Keratinocyte (primary cell): ENCODE measurements around the gene DEPP1. TPM values are rescaled to one million over a fixed set of nuclear protein-coding genes. Genes with fewer than 3 reads are reported as not detected.

Experiments
- DNase-seq: peaks from one replicate; pipeline ENCODE4 v3.0.0-alpha.2; 2011; ENCODE audit warnings: low read depth, missing footprints, low spot score
- FAIRE-seq: peaks from 2 replicates; lab custom pipeline; 2011; peaks lifted over from hg19 to GRCh38; lab: Jason Lieb, UNC
- H2AFZ ChIP-seq: 2 replicates; pipeline ENCODE4 v1.6.0; 2012; ENCODE audit warnings: low read length, control low read depth, inconsistent platforms; ENCODE audit not compliant: control insufficient read depth
- H3K27ac ChIP-seq: 2 replicates; pipeline ENCODE4 v1.5.1; 2011; ENCODE audit warnings: low read length; ENCODE audit not compliant: control insufficient read depth, insufficient read depth
- H3K27me3 ChIP-seq: 3 replicates; pipeline ENCODE4 v1.6.0; 2011; ENCODE audit warnings: low read length; ENCODE audit not compliant: control insufficient read depth, insufficient read depth; ENCODE audit errors: extremely low read depth
- H3K36me3 ChIP-seq, 2 experiments: 2 replicates in 1 of 2; 3 replicates in 1 of 2; pipeline ENCODE4 v1.5.1; 2011; ENCODE audit warnings: low read length in 2 of 2, mild to moderate bottlenecking in 1 of 2; ENCODE audit not compliant: control insufficient read depth in 2 of 2, insufficient read depth in 2 of 2; ENCODE audit errors: extremely low read depth in 1 of 2
- H3K4me1 ChIP-seq: 3 replicates; pipeline ENCODE4 v1.5.1; 2011; ENCODE audit warnings: low read length; ENCODE audit not compliant: control insufficient read depth, insufficient read depth; ENCODE audit errors: extremely low read depth
- H3K4me2 ChIP-seq: 3 replicates; pipeline ENCODE4 v1.6.0; 2011; ENCODE audit warnings: low read depth, low read length; ENCODE audit not compliant: control insufficient read depth, insufficient read depth; ENCODE audit errors: extremely low read depth
- H3K4me3 ChIP-seq, 3 experiments: fragments of 200-600 bp in 1 of 3; sonication (generic) in 1 of 3; 2 replicates in 2 of 3; 3 replicates in 1 of 3; pipeline ENCODE4 v1.5.1; 2011 to 2016; ENCODE audit warnings: low read length in 3 of 3, mild to moderate bottlenecking in 3 of 3, control low read depth in 2 of 3, inconsistent platforms in 1 of 3, low read depth in 1 of 3, mixed read lengths in 1 of 3, mixed run types in 1 of 3, moderate library complexity in 1 of 3; ENCODE audit not compliant: control insufficient read depth in 2 of 3, insufficient read depth in 2 of 3; ENCODE audit errors: extremely low read depth in 1 of 3
- H3K79me2 ChIP-seq: 2 replicates; pipeline ENCODE4 v1.6.0; 2012; ENCODE audit warnings: low read length; ENCODE audit not compliant: control insufficient read depth, insufficient read depth
- H3K9ac ChIP-seq: 3 replicates; pipeline ENCODE4 v1.6.0; 2011; ENCODE audit warnings: low read length; ENCODE audit not compliant: control insufficient read depth, insufficient read depth; ENCODE audit errors: extremely low read depth
- H3K9me1 ChIP-seq: 3 replicates; pipeline ENCODE4 v1.6.0; 2011; ENCODE audit warnings: low read length; ENCODE audit not compliant: control insufficient read depth, insufficient read depth; ENCODE audit errors: extremely low read depth
- H3K9me3 ChIP-seq: 2 replicates; pipeline ENCODE4 v1.5.1; 2012; ENCODE audit warnings: low read depth, low read length; ENCODE audit not compliant: control insufficient read depth
- H4K20me1 ChIP-seq: 3 replicates; pipeline ENCODE4 v1.6.0; 2011; ENCODE audit warnings: low read length; ENCODE audit not compliant: control insufficient read depth, insufficient read depth; ENCODE audit errors: extremely low read depth
- CTCF ChIP-seq, 3 experiments: IDR thresholded peaks in 1 of 3; conservative IDR thresholded peaks in 1 of 3; optimal IDR thresholded peaks in 1 of 3; 2 replicates in 2 of 3; 3 replicates in 1 of 3; pipeline versions ENCODE3 to v1.5.1; 2011; ENCODE audit warnings: low read length in 3 of 3, mild to moderate bottlenecking in 3 of 3, moderate library complexity in 2 of 3, control low read depth in 1 of 3, inconsistent platforms in 1 of 3; ENCODE audit not compliant: insufficient read depth in 2 of 3; ENCODE audit errors: extremely low read depth in 1 of 3
- EZH2 ChIP-seq: IDR thresholded peaks from one replicate; pipeline ENCODE4 v1.6.1; 2012; ENCODE audit warnings: inconsistent platforms, mild to moderate bottlenecking, low read length, moderate library complexity
- dilution Hi-C: fragments of 300-500 bp; cut with MboI; formaldehyde crosslinking; loops from one replicate; pipeline ENCODE4 v1.7.0; 2020; ENCODE audit warnings: low sequenced_read_pairs; ENCODE audit not compliant: extremely low pct_ligation_motif_present
- polyA plus RNA-seq, 5 experiments: library from polyadenylated mRNA; depleted of rRNA in 3 of 5; stranded (reverse) in 3 of 5; stranded (forward) in 1 of 5; unstranded in 1 of 5; fragments of >200 nt; gene quantifications; 1 replicate in 1 of 5; 2 replicates in 3 of 5; 3 replicates in 1 of 5; pipeline versions ENCODE4 v1.2.1 to v1.2.3, GENCODE V29; 2011 to 2012; ENCODE audit warnings: missing spikeins in 2 of 5, low read depth in 1 of 5, low replicate concordance in 1 of 5

DEPP1 gene
- polyA plus RNA-seq, 1 donor (not counting 4 experiments of a cell fraction or from before 2014, with no cell fraction given), result 1.2 TPM

GRCh38 chr10:44947371-44948152 is 31.0 kb downstream of the DEPP1 start:
- Histone ChIP-seq H3K4me1 (no peaks in the 10 kb centered on the region), H3K4me2 (no peak overlapping the region), H3K9me3 (no peaks in the 10 kb centered on the region), H3K9ac (no peak overlapping the region), H3K36me3 (no peaks in the 10 kb centered on the region), H3K79me2 (no peaks in the 10 kb centered on the region), H3K4me3 (no peak overlapping the region), H4K20me1 (no peaks in the 10 kb centered on the region), H3K27me3 (no peaks in the 10 kb centered on the region), H2AFZ (no peak overlapping the region), H3K27ac (no peak overlapping the region), H3K9me1 (no peaks in the 10 kb centered on the region)
- DNase-seq (no peak), FAIRE-seq (no peak)
- dilution Hi-C loops, result no loop called here
- TF ChIP-seq EZH2 (no peak), CTCF (optimal IDR thresholded peaks at IDR 0.05 in 1 of 3, IDR thresholded peaks at IDR 0.05 in 1 of 3, conservative IDR thresholded peaks at IDR 0.05 in 1 of 3; ENCODE audit: extremely low read depth in 1 of 3, insufficient read depth in 2 of 3, low read length in 3 of 3) (no peak)

GRCh38 chr10:44946205-44946604 is 32.4 kb downstream of the DEPP1 start:
- Histone ChIP-seq H3K4me3 (no peak overlapping the region), H4K20me1 (no peaks in the 10 kb centered on the region), H3K27me3 (no peaks in the 10 kb centered on the region), H3K36me3 (no peaks in the 10 kb centered on the region), H3K9me1 (no peaks in the 10 kb centered on the region), H3K9me3 (no peaks in the 10 kb centered on the region), H3K9ac (no peak overlapping the region), H3K79me2 (no peaks in the 10 kb centered on the region), H2AFZ (no peak overlapping the region), H3K27ac (no peak overlapping the region), H3K4me1 (no peaks in the 10 kb centered on the region), H3K4me2 (no peak overlapping the region)
- no peak for FAIRE-seq
- DNase-seq, result no peak
- TF ChIP-seq EZH2 (no peak), CTCF (optimal IDR thresholded peaks at IDR 0.05 in 1 of 3, IDR thresholded peaks at IDR 0.05 in 1 of 3, conservative IDR thresholded peaks at IDR 0.05 in 1 of 3; ENCODE audit: extremely low read depth in 1 of 3, insufficient read depth in 2 of 3, low read length in 3 of 3) (no peak)
- dilution Hi-C loops, result no loop called here
